WTC11 (cell line): ENCODE measurements around the gene LTA. TPM values are rescaled to one million over a fixed set of nuclear protein-coding genes. Genes with fewer than 3 reads are reported as not detected.

Experiments
- ATAC-seq: fragments of 200-7000 bp; cut with Tn5 transposase; 2 replicates; pipeline ENCODE4 v1.10.0; 2021; ENCODE audit warnings: mild to moderate bottlenecking, moderate library complexity
- Bru-seq: library from RNA; stranded (reverse); fragments of 400-500 nt; gene quantifications from one replicate; lab custom pipeline; 2021; lab: Mats Ljungman, UMichigan
- CTCF ChIA-PET: fragments of 300-600 bp; sonication (Branson Sonifier 250); formaldehyde crosslinking; loops from one replicate; lab custom pipeline; 2021; ENCODE audit warnings: antibody characterized with exemption; lab: Charles Lee
- POLR2A ChIA-PET: fragments of 350-600 bp; sonication (Branson Sonifier 250); formaldehyde crosslinking; loops from one replicate; lab custom pipeline; 2021; ENCODE audit warnings: antibody characterized with exemption; lab: Charles Lee
- DNase-seq: peaks from one replicate; pipeline ENCODE4 v3.0.0; 2021; ENCODE audit warnings: low spot score
- H3K27ac Mint-ChIP-seq: 2 replicates; pipeline ENCODE4 v1.8.0; 2021; ENCODE audit warnings: mixed read lengths
- H3K27me3 Mint-ChIP-seq: 2 replicates; pipeline ENCODE4 v1.8.0; 2021; ENCODE audit warnings: low read depth, mild to moderate bottlenecking, moderate library complexity, mixed read lengths
- H3K36me3 Mint-ChIP-seq: 2 replicates; pipeline ENCODE4 v1.8.0; 2021; ENCODE audit warnings: mixed read lengths
- H3K4me1 Mint-ChIP-seq: 2 replicates; pipeline ENCODE4 v1.8.0; 2022; ENCODE audit warnings: mixed read lengths
- H3K4me3 Mint-ChIP-seq: 2 replicates; pipeline ENCODE4 v1.8.0; 2021; ENCODE audit warnings: mild to moderate bottlenecking, moderate library complexity, mixed read lengths
- H3K9me3 Mint-ChIP-seq: 2 replicates; pipeline ENCODE4 v1.8.0; 2021; ENCODE audit warnings: mixed read lengths
- AR ChIP-seq: fragments of 250-450 bp; sonication (Bioruptor Pico); IDR thresholded peaks from 2 replicates; pipeline ENCODE4 v1.9.0; 2021; ENCODE audit warnings: mild to moderate bottlenecking
- CBFB ChIP-seq: sonication (generic); formaldehyde crosslinking; IDR thresholded peaks from 2 replicates; pipeline ENCODE4 v1.8.1; 2022; ENCODE audit warnings: mild to moderate bottlenecking, low read depth, missing genetic modification reagents
- E2F1 ChIP-seq: sonication (generic); formaldehyde crosslinking; IDR thresholded peaks from 2 replicates; pipeline ENCODE4 v1.8.0; 2022; ENCODE audit warnings: mild to moderate bottlenecking, missing genetic modification reagents
- ESRRA ChIP-seq: sonication (generic); formaldehyde crosslinking; IDR thresholded peaks from 2 replicates; pipeline ENCODE4 v1.8.1; 2022; ENCODE audit warnings: mild to moderate bottlenecking, missing genetic modification reagents, borderline replicate concordance
- FOXP1 ChIP-seq: sonication (generic); formaldehyde crosslinking; IDR thresholded peaks from 2 replicates; pipeline ENCODE4 v1.8.0; 2022; ENCODE audit warnings: missing genetic modification reagents, mild to moderate bottlenecking, moderate library complexity, borderline replicate concordance
- PRDM15 ChIP-seq: sonication (generic); formaldehyde crosslinking; IDR thresholded peaks from 2 replicates; pipeline ENCODE4 v1.8.0; 2022; ENCODE audit warnings: missing genetic modification reagents
- PRRX2 ChIP-seq: fragments of 250-450 bp; sonication (Bioruptor Pico); IDR thresholded peaks from 2 replicates; pipeline ENCODE4 v1.8.0; 2021; ENCODE audit warnings: mild to moderate bottlenecking
- RELA ChIP-seq: sonication (generic); formaldehyde crosslinking; IDR thresholded peaks from 2 replicates; pipeline ENCODE4 v1.8.1; 2022; ENCODE audit warnings: missing genetic modification reagents, mild to moderate bottlenecking, borderline replicate concordance
- SMAD4 ChIP-seq: sonication (generic); formaldehyde crosslinking; IDR thresholded peaks from 2 replicates; pipeline ENCODE4 v1.8.0; 2022; ENCODE audit warnings: mild to moderate bottlenecking, missing genetic modification reagents
- ZBTB43 ChIP-seq: sonication (generic); formaldehyde crosslinking; IDR thresholded peaks from 2 replicates; pipeline ENCODE4 v1.8.1; 2023; ENCODE audit warnings: mild to moderate bottlenecking, missing genetic modification reagents
- ZNF425 ChIP-seq: fragments of 250-450 bp; sonication (Bioruptor Pico); conservative IDR thresholded peaks from 2 replicates; pipeline ENCODE4 v1.9.0; 2021; ENCODE audit warnings: mild to moderate bottlenecking
- ZSCAN18 ChIP-seq: fragments of 250-450 bp; sonication (Bioruptor Pico); IDR thresholded peaks from 2 replicates; pipeline ENCODE4 v2.1.2; 2022; ENCODE audit warnings: mild to moderate bottlenecking, moderate library complexity
- long read RNA-seq, 3 experiments: library from RNA in 1 of 3; library from capped mRNA in 1 of 3; library from polyadenylated mRNA in 1 of 3; unstranded in 2 of 3; stranded (forward) in 1 of 3; transcript quantifications; one replicate each; pipeline ENCODE4 v2.0.0, GENCODE V29; 2021
- total RNA-seq: library from RNA; stranded (reverse); gene quantifications from 3 replicates; pipeline ENCODE4 v1.2.3, GENCODE V29; 2021
- TF ChIP-seq, protein P1 (sequence below): sonication (generic); formaldehyde crosslinking; IDR thresholded peaks from 2 replicates; pipeline ENCODE4 v1.8.1; 2023; ENCODE audit warnings: mild to moderate bottlenecking, missing genetic modification reagents
- TF ChIP-seq, protein P2 (sequence below): sonication (generic); formaldehyde crosslinking; IDR thresholded peaks from 2 replicates; pipeline ENCODE4 v1.8.1; 2022; ENCODE audit warnings: missing genetic modification reagents, borderline replicate concordance
- TF ChIP-seq, protein P3 (sequence below): sonication (generic); formaldehyde crosslinking; conservative IDR thresholded peaks from 2 replicates; pipeline ENCODE4 v1.8.1; 2022; ENCODE audit warnings: mild to moderate bottlenecking, missing genetic modification reagents
- TF ChIP-seq, protein P4 (sequence below): fragments of 250-450 bp; sonication (Bioruptor Pico); IDR thresholded peaks from 2 replicates; pipeline ENCODE4 v1.9.0; 2021; ENCODE audit warnings: mild to moderate bottlenecking

The LTA gene, protein sequence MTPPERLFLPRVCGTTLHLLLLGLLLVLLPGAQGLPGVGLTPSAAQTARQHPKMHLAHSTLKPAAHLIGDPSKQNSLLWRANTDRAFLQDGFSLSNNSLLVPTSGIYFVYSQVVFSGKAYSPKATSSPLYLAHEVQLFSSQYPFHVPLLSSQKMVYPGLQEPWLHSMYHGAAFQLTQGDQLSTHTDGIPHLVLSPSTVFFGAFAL
- total RNA-seq (0.46 to 1.2 TPM (median 0.87 TPM) in 3 replicates), Bru-seq, nascent RNA (not detected)
- long read RNA-seq, experiment 1 = 0 reads
- long read RNA-seq, experiment 2 = 0 reads
- long read RNA-seq, experiment 3 = 0 reads

- no peaks in the 10 kb centered on the region for H3K9me3 Mint-ChIP-seq
- H3K4me3 Mint-ChIP-seq = no peak within 1 kb of the TSS
- POLR2A ChIA-PET = no interaction called here
- no peak for ATAC-seq
- CTCF ChIA-PET = interaction anchor here (0.5 to 3.4 kb wide), 3 partner anchors 13 to 26 kb away, joined by 4 to 25 read pairs (median 21); partner anchors contain the start of gene LST1
- H3K27ac Mint-ChIP-seq = no peak within 1 kb of the TSS
- no peak for DNase-seq
- H3K36me3 Mint-ChIP-seq = no peaks in the 10 kb centered on the region
- H3K4me1 Mint-ChIP-seq = peaks cover 19% of the 10 kb centered on the region
- H3K27me3 Mint-ChIP-seq = peaks cover 24% of the 10 kb centered on the region
- TF ChIP-seq PRRX2 (CRISPR knock-in tag) (no peak), ZSCAN18 (CRISPR knock-in tag) (no peak), ESRRA (no peak), AR (no peak), E2F1 (CRISPR knock-in tag) (no peak), ZBTB43 (no peak), FOXP1 (no peak), RELA (CRISPR knock-in tag) (no peak), SMAD4 (no peak), PRDM15 (no peak), CBFB (CRISPR knock-in tag) (no peak), ZNF425 (no peak)
- TF ChIP-seq, protein P1, sequence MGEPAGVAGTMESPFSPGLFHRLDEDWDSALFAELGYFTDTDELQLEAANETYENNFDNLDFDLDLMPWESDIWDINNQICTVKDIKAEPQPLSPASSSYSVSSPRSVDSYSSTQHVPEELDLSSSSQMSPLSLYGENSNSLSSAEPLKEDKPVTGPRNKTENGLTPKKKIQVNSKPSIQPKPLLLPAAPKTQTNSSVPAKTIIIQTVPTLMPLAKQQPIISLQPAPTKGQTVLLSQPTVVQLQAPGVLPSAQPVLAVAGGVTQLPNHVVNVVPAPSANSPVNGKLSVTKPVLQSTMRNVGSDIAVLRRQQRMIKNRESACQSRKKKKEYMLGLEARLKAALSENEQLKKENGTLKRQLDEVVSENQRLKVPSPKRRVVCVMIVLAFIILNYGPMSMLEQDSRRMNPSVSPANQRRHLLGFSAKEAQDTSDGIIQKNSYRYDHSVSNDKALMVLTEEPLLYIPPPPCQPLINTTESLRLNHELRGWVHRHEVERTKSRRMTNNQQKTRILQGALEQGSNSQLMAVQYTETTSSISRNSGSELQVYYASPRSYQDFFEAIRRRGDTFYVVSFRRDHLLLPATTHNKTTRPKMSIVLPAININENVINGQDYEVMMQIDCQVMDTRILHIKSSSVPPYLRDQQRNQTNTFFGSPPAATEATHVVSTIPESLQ = no peak
- TF ChIP-seq, protein P2, sequence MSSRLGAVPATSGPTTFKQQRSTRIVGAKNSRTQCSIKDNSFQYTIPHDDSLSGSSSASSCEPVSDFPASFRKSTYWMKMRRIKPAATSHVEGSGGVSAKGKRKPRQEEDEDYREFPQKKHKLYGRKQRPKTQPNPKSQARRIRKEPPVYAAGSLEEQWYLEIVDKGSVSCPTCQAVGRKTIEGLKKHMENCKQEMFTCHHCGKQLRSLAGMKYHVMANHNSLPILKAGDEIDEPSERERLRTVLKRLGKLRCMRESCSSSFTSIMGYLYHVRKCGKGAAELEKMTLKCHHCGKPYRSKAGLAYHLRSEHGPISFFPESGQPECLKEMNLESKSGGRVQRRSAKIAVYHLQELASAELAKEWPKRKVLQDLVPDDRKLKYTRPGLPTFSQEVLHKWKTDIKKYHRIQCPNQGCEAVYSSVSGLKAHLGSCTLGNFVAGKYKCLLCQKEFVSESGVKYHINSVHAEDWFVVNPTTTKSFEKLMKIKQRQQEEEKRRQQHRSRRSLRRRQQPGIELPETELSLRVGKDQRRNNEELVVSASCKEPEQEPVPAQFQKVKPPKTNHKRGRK (CRISPR knock-in tag) = no peak
- TF ChIP-seq, protein P3, sequence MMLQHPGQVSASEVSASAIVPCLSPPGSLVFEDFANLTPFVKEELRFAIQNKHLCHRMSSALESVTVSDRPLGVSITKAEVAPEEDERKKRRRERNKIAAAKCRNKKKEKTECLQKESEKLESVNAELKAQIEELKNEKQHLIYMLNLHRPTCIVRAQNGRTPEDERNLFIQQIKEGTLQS = no peak
- TF ChIP-seq, protein P4, sequence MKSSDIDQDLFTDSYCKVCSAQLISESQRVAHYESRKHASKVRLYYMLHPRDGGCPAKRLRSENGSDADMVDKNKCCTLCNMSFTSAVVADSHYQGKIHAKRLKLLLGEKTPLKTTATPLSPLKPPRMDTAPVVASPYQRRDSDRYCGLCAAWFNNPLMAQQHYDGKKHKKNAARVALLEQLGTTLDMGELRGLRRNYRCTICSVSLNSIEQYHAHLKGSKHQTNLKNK = no peak
These were observed at the start of gene LTA for GRCh38 chr6:31572041-31572911. Gene LTA, plus strand, starts transcription at chr6:31572289. Its CDS starts 454 bp downstream, at chr6:31572743.
